ENCODE data around the gene IL4R.
A peak's percentile ranks its signal among the peaks of the same experiment; 100 is the strongest.
"Not testable (repeated sequence)": the region's sequence is repeated elsewhere in the genome, so short reads cannot be mapped to it uniquely, and the experiment has no call there.

Gene IL4R

DNA sequence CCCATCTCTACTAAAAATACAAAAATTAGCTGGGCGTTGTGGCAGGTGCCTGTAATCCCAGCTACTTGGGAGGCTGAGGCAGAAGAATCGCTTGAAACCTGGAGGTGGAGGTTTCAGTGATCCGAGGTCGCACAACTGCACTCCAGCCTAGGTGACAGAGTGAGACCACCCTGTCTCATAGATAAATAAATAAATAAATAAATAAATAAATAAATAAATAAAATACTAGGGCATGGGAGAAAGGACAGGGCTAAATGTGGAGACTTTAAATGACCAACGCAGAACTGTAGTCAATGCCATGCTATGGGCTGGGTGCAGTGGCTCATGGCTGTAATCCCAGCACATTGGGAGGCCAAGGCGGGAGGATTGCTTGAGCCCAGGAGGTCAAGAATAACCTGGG lies 25.5 kb upstream of the IL4R start:
- not testable (repeated sequence) for DNase-seq (ENCODE audit: low read depth in 2 of 2)

DNA sequence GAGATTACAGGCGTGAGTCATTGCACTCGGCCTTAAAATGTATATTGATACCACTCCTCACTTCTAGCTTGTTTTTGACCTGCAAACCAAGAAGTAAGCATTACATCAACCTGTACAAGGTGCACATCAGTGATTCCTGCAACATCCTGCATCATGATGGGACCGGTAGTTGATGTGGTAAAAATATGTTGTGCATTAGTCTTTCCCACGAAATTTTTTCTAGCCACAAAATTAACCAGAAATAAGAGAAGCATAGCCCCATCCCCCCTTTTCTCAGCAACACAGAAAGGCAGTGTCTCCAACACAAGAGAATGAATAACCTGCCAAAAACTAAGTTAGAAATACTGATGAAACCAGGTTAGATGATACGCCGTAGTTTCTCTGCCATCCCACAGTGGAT lies 24.1 kb upstream of the IL4R start:
- DNase-seq (ENCODE audit: low read depth in 2 of 2): no peak

DNA sequence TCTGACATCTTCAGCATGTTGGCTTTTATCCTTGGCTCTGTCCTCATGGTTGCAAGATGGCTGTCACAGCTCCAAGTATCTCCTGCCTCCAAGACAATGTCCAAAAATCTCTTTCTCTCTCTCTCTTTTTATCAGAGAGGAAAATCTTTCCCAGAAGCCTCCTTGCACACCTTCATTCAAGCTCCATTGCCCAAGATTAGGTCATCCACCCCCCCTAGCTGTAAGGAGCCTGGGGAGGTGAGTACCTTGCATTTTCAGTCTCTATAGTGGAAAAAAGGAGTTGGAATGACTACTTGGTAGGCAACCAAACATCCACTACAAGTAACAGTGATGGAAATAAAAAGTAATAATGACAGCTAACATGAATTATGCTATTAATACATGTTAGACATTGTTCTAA lies 23.2 kb upstream of the IL4R start:
- no peak for DNase-seq (ENCODE audit: low read depth in 2 of 2)

DNA sequence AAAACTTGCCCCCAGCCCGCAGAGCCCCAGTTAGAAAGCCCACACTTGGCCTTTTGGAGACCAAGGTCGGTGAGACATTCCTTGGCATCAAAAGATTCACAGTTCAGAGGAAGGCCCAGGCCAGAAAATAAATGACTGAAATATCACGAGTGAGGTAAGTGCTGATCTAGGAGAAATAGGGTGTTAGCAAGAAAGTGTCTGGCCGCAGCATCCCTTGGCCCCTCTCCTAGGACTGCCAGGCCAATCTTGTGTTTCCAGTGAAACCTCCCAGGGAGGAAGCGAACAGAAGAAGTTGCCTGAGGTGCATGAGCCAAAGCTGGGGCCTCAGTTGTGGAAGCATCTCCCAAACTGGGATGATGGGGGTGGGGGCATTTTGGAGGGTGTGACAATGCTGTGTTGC lies 22.7 kb upstream of the IL4R start:
- DNase-seq (ENCODE audit: low read depth in 2 of 2): no peak

DNA sequence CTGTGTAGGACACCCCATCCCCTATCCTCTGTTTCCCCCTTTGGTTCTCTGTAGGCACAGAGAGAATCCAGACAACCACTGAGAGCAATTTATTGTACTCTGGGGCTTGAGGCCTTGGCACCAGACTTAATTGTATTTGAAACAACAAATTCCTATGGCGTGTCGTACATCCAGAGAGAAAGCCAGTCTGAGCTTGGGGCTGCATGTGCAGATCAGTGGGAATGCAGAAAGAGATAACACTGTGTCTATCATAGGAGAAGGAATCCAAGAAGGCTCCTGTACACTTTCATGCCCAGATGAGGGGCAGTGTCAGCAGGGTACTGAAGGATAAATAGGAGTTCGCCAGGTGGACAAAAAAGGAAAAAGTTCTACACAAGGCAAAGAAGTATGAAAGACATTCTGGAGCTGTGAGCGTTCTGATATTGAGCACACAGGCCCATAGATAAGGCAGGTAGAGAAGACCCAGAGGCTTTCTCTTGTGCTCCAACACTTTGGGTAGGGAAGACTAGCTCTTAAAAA lies 22.0 kb upstream of the IL4R start:
- no peak for DNase-seq (ENCODE audit: low read depth in 2 of 2)

DNA sequence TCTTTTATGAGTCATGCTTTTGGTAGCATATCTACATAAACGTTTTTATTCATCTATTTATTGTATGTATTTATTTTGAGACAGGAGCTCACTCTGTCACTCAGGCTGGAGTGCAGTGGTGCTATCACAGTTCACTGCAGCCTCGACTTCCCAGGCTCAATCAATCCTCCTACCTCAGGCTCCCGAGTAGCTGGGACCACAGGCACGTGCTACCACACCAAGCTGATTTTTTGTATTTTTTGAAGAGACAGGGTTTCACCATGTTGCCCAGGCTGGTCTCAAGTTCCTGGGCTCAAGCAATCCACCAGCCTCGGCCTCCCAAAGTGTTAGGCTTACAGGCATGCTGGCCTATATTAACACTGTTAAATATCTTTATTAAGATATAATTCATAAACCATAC lies 20.4 kb upstream of the IL4R start:
- DNase-seq (ENCODE audit: low read depth in 2 of 2): no peak

DNA sequence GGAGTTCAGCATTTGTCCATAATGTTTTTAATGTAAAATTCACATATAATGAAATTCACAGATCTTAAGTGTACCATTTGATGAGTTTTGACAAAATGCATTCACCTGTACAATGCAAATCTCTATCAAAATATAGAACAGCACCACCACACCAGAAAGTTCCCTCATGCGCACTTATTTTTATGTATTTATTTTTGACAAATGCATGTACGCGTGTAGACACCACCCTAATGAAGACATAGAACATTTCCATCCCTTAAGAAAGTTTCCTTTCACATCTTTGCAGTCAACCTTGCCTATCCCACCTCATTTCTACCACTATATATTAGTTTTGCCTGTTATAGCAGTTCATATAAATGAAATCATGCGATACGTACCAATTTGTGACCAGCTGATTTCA lies 15.6 kb upstream of the IL4R start:
- DNase-seq (ENCODE audit: low read depth in 2 of 2): no peak

DNA sequence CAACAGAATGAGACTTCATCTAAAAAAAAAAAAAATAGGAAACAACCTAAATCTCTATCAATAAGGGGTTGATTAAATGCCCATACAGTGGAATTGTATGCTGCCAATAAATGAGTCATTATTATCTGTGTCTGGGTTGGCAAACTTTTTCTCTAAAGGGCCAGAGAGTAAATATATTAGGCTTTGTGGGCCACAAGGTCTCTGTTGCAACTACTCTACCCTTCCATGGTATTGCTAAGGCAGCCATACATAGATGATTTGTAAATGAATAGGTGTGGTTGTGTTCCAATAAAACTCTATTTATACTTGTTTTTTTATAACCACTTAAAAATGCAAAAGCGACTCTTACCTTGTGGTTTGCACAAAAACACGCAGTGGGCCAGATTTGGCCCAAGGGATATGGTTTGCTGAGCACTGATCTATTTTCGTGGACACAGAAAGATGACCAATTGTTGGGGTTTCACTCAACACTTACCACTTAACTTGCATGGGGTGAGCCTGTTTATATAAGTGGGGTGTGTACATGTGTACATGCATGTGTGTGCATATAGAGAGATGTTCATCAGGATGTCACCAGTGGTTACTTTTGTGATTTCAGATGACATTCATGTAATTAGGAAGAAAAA lies 12.4 kb upstream of the IL4R start:
- DNase-seq (ENCODE audit: low read depth in 2 of 2): no peak

DNA sequence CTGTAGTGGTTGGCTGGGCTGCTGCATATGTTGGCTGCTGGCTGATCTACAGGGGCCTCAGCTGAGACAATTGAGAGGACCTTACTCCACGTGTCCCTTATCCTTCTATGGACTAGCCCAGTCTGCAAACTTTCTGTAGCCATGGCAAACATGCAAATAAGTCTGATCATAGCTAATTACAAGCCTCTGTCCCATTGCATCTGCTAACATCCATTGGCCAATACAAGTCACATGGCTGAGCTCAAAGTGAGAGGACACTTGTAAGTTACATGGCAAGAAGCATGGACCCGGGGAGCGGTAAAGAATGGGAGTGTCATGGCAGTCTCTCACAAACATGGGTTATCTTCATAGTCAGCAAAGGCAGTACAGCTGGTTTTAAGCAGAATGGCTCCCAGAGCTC lies 11.6 kb upstream of the IL4R start:
- no peak for DNase-seq (ENCODE audit: low read depth in 2 of 2)

DNA sequence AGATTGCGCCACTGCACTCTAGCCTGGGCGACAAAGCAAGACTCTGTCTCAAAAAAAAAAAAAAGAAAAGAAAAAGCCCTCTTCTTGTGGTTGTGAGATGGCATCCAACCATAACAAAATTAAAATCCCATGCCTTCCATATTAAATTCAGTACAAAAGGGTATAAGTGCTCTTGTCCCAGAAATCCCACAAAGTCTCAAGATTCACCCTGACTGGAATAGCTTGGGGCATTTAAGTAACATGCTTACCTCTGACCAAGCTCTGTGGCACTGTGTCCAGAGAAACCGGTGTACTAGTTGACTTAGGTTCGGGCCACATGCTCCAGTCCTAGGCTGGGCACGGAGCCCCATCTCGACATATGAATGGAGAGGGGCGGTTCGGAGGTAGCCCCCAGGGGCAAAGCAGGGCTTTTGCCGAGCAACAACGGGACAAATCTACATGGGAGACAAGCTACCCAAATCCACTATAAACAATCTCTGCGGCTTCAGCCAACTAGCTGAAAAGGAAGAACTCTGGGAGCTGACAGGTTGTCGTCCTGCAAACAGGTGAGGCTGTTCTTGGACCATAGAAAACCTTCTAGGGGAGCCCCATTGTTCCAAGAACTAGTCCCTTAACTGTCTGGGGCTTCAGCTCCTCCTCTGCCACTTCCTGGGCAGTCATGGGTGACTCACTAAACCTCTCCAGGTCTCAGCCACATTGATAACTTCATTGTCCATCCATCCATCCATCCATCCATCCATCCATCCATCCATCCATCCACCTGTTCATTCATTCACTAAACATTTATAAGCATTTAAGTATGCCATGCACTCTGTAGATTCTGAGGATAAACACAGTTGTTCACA lies 10.3 kb upstream of the IL4R start:
- no peak for DNase-seq (ENCODE audit: low read depth in 2 of 2)

DNA sequence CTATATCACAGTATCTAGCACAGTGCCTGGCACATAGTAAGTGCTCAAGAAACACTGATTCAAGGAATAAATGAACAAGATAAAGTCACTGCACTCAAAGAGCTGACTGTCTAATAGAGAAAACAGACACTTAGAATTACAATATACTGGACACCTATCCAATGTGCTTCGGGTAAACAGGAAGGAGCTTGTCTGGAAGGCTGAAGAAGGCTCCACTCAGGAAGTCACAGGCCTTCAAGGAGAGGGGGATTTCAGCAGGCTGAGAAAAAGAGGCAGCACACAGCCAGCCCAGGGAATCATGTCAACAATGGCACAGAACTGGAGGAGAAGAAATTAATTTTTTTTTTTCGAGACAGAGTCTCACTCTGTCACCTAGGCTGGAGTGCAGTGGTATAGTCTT lies 9.7 kb upstream of the IL4R start:
- no peak for DNase-seq (ENCODE audit: low read depth in 2 of 2)

DNA sequence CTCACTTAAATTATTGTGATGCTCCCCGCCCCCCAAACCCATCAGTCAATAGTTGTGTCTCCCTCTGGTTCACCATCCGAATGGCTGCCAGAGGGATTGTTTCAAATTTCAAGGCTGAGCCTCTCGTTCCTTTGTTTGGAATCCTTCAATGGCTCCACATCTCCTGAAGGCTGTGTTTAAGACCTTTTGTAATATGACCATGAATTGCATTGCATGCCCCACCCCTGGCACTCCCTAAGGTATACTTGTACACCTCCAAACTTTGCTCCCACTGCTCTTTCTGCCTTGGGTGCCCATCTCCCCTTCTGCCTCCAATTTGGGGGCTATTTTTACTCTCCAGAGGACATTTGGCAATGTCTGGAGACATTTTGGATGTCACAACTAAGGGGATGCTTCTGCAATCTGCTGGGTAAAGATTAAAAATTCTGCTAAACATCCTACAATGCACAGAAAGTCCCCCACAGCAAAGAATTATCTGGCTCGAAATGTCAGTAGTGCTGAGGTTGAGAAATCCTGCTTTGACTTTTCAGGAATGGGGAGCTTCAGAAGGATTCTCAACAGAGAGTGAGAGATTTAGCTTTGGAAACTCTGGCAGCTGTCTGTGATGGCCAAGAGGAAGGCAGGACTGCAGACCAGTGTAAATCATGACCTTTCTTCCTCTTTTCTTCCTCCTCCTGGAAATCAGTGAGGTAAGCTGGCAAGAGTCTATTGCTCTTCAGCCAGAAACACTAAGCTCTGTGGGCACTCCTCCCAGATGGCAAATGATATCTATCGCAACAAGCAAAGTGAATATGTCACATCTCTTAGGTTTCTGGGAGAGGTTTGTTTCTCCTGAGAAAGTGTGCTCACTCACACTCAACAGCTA lies 8.7 kb upstream of the IL4R start:
- DNase-seq (ENCODE audit: low read depth in 2 of 2): no peak

DNA sequence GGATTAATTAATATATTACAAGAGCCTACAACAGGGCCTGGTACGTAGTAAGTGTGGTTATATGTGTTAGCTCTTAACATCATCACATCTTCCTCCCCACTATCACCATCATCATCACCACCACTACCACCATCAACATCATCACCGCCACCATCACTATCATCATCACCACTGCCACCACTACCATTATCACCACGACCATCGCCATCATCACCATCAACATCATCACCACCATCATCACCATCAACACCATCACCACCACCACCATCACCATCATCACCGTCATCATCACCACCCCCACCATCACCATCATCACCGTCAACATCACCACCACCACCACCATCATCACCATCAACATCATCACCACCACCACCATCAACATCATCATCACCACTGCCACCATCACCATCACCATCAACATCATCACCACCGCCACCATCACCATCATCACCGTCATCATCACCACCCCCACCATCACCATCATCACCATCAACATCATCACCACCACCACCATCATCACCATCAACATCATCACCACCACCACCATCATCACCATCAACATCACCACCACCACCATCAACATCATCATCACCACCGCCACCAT lies 7.8 kb upstream of the IL4R start:
- no peak for DNase-seq (ENCODE audit: low read depth in 2 of 2)

DNA sequence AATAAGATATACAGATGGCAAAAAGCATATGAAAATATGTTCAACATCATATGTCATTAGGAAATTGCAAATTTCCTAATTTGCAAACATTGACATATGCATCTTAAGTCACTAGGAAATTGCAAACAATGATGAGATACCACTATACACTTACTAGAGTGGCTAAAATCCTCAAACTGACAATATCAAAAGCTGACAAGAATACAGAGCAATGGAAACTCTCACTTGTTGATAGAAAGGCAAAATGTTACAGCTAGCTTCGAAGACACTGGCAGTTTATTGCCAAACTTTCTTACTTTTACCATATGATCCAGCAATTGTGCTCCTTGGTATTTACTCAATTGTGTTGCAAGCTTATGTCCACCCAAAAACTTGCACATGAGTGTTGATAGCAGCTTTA lies 5.0 kb upstream of the IL4R start:
- no peak for DNase-seq (ENCODE audit: low read depth in 2 of 2)

DNA sequence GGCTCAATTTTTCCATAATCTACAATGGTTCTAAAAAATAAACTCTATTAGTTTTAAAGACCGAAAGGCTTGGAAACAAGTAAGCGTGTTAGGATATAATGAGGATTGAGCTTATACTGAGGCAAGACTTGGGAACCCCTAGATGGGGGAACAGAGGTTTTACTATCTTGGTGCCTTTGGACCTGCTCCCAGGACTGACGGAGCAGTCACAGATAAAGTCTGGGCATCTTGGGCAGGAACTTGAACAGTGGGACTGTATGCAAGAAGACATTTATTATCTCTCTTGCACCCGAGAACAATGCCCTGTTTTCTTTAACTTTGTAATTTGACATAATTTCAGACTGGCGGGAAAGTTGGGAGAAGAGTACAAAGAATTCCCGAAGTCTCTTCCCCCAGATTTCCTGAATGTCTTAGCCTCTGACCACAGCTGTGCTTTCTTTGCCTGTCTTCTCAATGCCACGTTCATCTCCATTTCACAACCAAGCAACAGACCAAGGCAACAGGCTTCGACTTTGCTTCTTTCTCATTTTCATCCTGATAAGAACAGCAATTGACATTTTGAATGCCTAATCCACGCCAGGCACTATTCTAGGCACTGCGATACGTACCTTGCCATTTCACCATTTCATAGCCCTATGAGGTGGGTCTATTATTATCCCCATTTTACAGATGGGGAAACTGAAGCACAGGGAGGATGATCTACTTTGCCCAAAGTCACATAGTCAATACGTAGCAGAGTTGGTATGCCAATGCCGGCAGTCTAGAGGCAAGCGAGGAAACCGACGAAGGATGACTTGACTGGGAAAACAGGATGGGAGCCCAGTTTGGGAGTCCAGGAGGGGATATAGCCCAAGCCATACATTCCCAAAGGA lies 3.0 kb upstream of the IL4R start:
- no peak for DNase-seq (ENCODE audit: low read depth in 2 of 2)

DNA sequence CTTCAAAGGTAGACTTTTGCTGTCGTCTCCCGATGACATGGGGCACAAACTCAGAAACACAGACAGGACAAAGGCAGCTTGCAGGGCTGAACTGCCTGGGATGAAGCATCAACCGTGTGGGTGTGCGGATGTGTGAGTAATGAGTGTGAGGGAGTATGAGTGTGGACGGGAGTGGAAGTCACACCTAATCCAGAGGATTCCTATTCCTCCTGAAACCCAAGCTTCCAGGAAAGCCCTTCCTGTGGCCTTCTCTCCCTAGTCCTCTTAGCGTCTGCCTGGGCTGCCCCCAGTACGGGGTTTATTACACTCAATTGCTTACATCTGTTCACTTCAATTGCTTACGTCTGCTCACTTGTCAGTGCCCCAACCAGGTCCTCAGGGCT lies 2.3 kb upstream of the IL4R start:
- DNase-seq (ENCODE audit: low read depth in 2 of 2): no peak

DNA sequence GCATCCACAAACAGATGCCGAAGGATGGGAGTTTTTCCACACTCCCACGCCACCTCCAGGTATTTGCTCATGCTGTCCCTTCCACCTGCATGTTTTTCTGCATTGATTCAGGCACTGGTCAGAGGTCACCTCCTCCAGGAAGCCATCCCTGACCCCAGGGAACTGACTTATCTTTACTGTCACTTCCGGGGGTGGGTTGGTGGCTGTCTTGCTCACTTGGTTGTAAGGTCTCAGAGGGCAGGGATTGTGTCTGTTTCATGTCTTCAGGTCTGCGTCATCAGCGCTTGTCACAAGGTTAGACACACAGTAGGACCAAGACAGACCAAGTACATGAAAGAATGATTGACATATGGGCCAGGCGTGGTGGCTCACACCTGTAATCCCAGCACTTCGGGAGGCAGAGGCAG lies 1.9 kb upstream of the IL4R start:
- DNase-seq (ENCODE audit: low read depth in 2 of 2): no peak

DNA sequence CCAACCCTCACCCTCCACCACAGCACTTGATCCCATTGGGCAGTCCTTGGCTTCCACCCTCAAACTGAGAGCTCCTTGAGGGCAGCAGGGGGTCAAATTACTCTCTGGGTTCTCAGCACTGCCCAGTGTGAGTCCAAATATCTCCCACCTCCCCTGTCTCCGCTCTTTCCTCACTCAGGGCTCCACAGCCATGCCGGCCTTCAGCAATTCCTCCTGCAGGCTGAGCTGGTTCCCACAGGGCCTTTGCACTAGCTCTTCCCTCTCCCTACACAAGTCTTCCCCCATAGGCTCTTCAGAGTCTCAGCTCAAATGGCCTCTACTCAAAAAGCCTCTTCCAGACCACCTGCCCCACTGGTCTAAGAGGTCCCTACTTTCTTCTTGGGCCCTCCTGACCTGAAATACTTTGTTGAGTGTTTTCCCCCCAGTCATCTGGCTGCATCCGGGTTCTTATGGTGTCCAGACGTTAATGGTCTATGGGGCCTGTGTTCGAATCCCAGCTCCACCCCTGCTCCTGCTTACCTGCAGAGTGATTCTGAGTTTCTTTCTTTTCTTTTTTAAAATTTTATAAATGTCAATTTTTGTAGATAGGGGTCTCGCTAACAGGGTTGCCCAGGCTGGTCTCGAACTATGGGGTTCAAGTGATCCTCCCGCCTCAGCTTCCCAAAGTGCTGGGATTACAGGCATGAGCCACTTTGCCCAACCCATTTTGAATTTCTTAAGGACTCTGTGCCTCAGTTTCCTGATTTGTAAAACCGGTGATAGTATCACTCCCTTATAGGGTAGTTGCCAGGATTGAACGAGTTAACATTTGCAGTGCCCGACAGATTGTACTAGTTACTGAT lies 973 bp upstream of the IL4R start:
- no peak for DNase-seq (ENCODE audit: low read depth in 2 of 2)

DNA sequence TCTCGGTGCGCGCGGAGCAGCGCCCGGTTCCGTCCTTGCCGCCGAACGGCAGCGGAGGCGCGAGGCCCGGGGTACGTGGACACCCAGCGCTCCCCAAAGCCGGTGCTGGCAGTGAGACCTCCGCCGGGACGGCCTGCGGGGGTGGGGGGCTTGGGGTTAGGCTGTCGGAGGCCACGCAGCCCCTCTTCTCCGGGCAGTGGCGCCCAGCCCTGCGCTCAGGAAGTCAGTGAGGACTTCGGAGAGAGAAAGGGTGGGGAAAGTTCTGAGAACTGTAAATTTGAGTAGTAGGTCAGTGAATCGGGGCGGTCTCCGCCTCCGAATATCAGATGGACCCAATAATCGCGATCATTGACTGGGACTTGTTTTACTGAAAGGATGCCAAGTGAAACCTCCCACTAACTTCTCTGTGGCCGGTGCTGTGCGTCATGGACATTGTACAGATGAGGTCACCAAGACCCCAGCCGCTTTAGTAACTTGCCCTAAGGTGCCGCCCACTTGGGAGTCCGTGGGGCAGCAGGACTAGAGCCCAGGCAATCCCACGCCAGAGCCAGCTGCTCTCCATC lies 468 bp downstream of the IL4R start:
- DNase-seq (ENCODE audit: low read depth in 2 of 2): peak in 1 of 2 donors; percentile 60

DNA sequence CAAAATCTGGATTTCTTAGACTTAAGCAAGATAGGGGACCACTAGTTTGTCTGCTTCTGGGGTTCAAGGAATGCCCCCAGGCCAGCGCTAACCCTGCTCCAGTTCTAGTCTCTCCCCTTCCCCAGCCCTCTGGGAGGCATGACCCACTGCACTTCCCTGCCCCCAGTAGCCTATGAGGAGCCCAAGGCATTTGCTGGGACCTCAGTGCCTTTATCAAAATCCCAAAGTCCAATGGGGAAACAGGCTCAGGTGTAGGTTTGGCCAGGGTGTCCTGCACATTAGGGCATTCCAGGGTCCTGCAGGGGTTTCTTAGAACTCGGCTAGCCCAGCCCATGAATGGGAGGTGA lies 1.2 kb downstream of the IL4R start:
- no peak for DNase-seq (ENCODE audit: low read depth in 2 of 2)
